Keratinocyte (primary cell): ENCODE measurements around the gene BCL2L11.

Source experiments
- CTCF ChIP-seq, 3 experiments: IDR thresholded peaks in 1 of 3; conservative IDR thresholded peaks in 1 of 3; optimal IDR thresholded peaks in 1 of 3; 2 replicates in 2 of 3; 3 replicates in 1 of 3; pipeline versions ENCODE3 to v1.5.1; 2011; ENCODE audit warnings: low read length in 3 of 3, mild to moderate bottlenecking in 3 of 3, moderate library complexity in 2 of 3, control low read depth in 1 of 3, inconsistent platforms in 1 of 3; ENCODE audit not compliant: insufficient read depth in 2 of 3; ENCODE audit errors: extremely low read depth in 1 of 3
- EZH2 ChIP-seq: IDR thresholded peaks from one replicate; pipeline ENCODE4 v1.6.1; 2012; ENCODE audit warnings: inconsistent platforms, mild to moderate bottlenecking, low read length, moderate library complexity

- TF ChIP-seq CTCF (optimal IDR thresholded peaks at IDR 0.05 in 1 of 3, IDR thresholded peaks at IDR 0.05 in 1 of 3, conservative IDR thresholded peaks at IDR 0.05 in 1 of 3; ENCODE audit: extremely low read depth in 1 of 3, insufficient read depth in 2 of 3, low read length in 3 of 3) = peak in 1 of 3 experiments; percentile 8
- no peak for TF ChIP-seq EZH2
Measured at GRCh38 chr2:111134055-111134454, 13.3 kb downstream of the BCL2L11 start.
